Measurements from ENCODE around the gene MX2.

DNA sequence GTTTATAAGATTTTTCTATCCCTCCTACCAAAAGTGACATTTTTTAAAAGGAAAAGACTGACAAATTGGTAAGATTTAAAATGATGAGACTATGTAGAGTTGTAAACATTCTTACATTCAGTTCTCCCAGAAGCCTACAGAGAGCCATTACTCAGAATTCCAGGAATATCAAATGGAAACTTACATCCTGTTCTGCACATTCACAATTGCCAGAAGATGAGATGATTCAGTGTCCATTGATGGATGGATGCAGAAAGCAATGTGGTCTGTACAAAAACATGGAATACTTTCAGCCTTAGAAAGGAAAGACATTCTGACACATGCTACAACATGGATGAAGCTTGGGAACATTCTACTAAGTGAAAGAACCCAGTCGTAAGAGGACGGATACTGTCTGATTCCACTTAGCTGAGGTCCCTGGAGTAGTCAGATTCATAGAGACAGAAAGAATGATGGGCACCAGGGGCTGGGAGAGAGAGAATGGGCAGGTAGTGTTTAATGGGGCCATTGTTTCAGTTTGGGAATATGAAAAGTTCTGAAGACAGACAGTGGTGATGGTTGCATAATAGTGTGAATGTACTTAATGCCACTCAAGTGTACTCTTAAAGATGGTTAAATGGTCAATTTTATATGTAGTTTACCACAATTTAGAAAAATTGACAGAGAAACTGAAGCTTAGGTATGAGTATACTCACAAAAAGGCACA is 80.8 kb downstream of the MX2 start:
- TF ChIP-seq, protein P1, sequence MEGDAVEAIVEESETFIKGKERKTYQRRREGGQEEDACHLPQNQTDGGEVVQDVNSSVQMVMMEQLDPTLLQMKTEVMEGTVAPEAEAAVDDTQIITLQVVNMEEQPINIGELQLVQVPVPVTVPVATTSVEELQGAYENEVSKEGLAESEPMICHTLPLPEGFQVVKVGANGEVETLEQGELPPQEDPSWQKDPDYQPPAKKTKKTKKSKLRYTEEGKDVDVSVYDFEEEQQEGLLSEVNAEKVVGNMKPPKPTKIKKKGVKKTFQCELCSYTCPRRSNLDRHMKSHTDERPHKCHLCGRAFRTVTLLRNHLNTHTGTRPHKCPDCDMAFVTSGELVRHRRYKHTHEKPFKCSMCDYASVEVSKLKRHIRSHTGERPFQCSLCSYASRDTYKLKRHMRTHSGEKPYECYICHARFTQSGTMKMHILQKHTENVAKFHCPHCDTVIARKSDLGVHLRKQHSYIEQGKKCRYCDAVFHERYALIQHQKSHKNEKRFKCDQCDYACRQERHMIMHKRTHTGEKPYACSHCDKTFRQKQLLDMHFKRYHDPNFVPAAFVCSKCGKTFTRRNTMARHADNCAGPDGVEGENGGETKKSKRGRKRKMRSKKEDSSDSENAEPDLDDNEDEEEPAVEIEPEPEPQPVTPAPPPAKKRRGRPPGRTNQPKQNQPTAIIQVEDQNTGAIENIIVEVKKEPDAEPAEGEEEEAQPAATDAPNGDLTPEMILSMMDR (IDR thresholded peaks at IDR 0.05; ENCODE audit: poor library complexity, severe bottlenecking) = no peak
- no peak for TF ChIP-seq TAF1 (IDR thresholded peaks at IDR 0.05; ENCODE audit: low read depth)
- TF ChIP-seq, protein P2, sequence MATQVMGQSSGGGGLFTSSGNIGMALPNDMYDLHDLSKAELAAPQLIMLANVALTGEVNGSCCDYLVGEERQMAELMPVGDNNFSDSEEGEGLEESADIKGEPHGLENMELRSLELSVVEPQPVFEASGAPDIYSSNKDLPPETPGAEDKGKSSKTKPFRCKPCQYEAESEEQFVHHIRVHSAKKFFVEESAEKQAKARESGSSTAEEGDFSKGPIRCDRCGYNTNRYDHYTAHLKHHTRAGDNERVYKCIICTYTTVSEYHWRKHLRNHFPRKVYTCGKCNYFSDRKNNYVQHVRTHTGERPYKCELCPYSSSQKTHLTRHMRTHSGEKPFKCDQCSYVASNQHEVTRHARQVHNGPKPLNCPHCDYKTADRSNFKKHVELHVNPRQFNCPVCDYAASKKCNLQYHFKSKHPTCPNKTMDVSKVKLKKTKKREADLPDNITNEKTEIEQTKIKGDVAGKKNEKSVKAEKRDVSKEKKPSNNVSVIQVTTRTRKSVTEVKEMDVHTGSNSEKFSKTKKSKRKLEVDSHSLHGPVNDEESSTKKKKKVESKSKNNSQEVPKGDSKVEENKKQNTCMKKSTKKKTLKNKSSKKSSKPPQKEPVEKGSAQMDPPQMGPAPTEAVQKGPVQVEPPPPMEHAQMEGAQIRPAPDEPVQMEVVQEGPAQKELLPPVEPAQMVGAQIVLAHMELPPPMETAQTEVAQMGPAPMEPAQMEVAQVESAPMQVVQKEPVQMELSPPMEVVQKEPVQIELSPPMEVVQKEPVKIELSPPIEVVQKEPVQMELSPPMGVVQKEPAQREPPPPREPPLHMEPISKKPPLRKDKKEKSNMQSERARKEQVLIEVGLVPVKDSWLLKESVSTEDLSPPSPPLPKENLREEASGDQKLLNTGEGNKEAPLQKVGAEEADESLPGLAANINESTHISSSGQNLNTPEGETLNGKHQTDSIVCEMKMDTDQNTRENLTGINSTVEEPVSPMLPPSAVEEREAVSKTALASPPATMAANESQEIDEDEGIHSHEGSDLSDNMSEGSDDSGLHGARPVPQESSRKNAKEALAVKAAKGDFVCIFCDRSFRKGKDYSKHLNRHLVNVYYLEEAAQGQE (IDR thresholded peaks at IDR 0.05; ENCODE audit: borderline replicate concordance) = no peak
- TF ChIP-seq MXI1 (conservative IDR thresholded peaks at IDR 0.05; ENCODE audit: poor library complexity, severe bottlenecking) = no peak
- TF ChIP-seq EZH2 (IDR thresholded peaks at IDR 0.05; ENCODE audit: borderline replicate concordance, insufficient read depth, low read length, poor library complexity, severe bottlenecking) = no peak
- TF ChIP-seq RAD21 (conservative IDR thresholded peaks at IDR 0.05) = no peak
- no peak for TF ChIP-seq POLR2AphosphoS5 (IDR thresholded peaks at IDR 0.05)

Data from neural cell (in vitro differentiated cells).